Activated naive CD8-positive, alpha-beta T cell (primary cell): ENCODE results near the gene TRMT11.

Experiments
- H3K27ac Mint-ChIP-seq: one replicate; pipeline ENCODE4 v1.8.0; 2021; ENCODE audit warnings: mixed read lengths
- H3K27me3 Mint-ChIP-seq: one replicate; pipeline ENCODE4 v1.8.0; 2021; ENCODE audit warnings: mixed read lengths
- H3K36me3 Mint-ChIP-seq: one replicate; pipeline ENCODE4 v1.8.0; 2021; ENCODE audit warnings: mixed read lengths
- H3K4me1 Mint-ChIP-seq: one replicate; pipeline ENCODE4 v1.8.0; 2021; ENCODE audit warnings: low read depth, mixed read lengths
- H3K4me3 Mint-ChIP-seq: one replicate; pipeline ENCODE4 v1.8.0; 2021; ENCODE audit warnings: mild to moderate bottlenecking, mixed read lengths
- H3K9me3 Mint-ChIP-seq: one replicate; pipeline ENCODE4 v1.8.0; 2021; ENCODE audit warnings: low read depth, mixed read lengths

TRMT11 gene

DNA sequence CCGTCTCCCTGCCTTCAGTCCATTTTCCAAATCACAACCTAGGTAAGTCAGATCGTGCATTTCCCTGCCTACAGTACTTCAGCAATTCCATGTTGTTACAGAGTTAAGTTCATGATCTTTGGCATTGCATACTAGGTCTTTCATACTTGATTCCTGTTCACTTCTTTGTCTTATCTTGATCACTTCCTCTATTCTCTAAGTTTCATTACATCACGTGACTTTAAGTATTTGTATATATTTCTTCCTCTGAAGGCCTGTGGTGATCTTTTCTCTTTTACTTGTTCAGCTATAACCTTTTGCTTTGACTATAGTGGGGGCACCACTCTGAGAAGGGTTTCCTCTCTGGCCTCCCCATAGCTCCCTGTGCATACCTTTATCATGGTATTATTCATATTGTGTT, 100.2 kb downstream of the TRMT11 start:
- Mint-ChIP-seq H3K4me1 (peaks cover 4% of the 10 kb centered on the region), H3K27ac (no peak overlapping the region), H3K9me3 (peaks cover 4% of the 10 kb centered on the region), H3K4me3 (no peak overlapping the region), H3K27me3 (no peaks in the 10 kb centered on the region), H3K36me3 (peaks cover 8% of the 10 kb centered on the region)
